Transverse colon (tissue), 4 donors: ENCODE measurements around the gene UBE4B. TPM values are rescaled to one million over a fixed set of nuclear protein-coding genes. Genes with fewer than 3 reads are reported as not detected.

Experiments used
- DNase-seq: peaks from one replicate; pipeline ENCODE4 v3.0.0-alpha.2; 2019
- H3K27ac ChIP-seq, 4 donors: fragments of 200-600 bp; sonication (generic); 2 replicates each; pipeline ENCODE4 v1.5.1; 2016 to 2018; ENCODE audit warnings: inconsistent platforms in 4 of 4
- H3K27me3 ChIP-seq: fragments of 200-600 bp; sonication (generic); 2 replicates; pipeline ENCODE4 v1.5.1; 2017; ENCODE audit warnings: inconsistent platforms
- H3K36me3 ChIP-seq, 4 donors: fragments of 200-600 bp; sonication (generic); 2 replicates each; pipeline ENCODE4 v1.5.1; 2017 to 2019; ENCODE audit warnings: inconsistent platforms in 4 of 4
- H3K4me1 ChIP-seq, 4 donors: fragments of 200-600 bp; sonication (generic); 2 replicates each; pipeline ENCODE4 v1.5.1; 2017 to 2020; ENCODE audit warnings: inconsistent platforms in 4 of 4
- H3K4me3 ChIP-seq, 4 donors: fragments of 200-600 bp; sonication (generic); 1 replicate in 1 of 4; 2 replicates in 3 of 4; pipeline versions ENCODE4 v1.5.1 to v1.6.1; 2017 to 2019; ENCODE audit warnings: inconsistent platforms in 4 of 4
- H3K9me3 ChIP-seq, 2 donors: fragments of 200-600 bp; sonication (generic); 2 replicates each; pipeline ENCODE4 v1.5.1; 2017 to 2019; ENCODE audit warnings: inconsistent platforms in 2 of 2
- EP300 ChIP-seq: sonication (generic); formaldehyde crosslinking; IDR thresholded peaks from one replicate; pipeline ENCODE4 v1.6.1; 2017; ENCODE audit warnings: antibody characterized with exemption, low read depth
- POLR2A ChIP-seq: fragments of 450-650 bp; IDR thresholded peaks from one replicate; pipeline ENCODE4 v1.6.1; 2016; ENCODE audit warnings: antibody characterized with exemption, mild to moderate bottlenecking, moderate library complexity
- POLR2AphosphoS5 ChIP-seq, 3 donors: sonication (generic); formaldehyde crosslinking; IDR thresholded peaks; one replicate each; pipeline ENCODE4 v1.6.1; 2016; ENCODE audit warnings: antibody characterized with exemption in 3 of 3
- WGBS, 2 donors: methylation state at CpG; one replicate each; pipeline ENCODE4 v1.1.5; 2018; ENCODE audit warnings: low coverage in 1 of 2; 5-methylcytosine and 5-hydroxymethylcytosine counted together
- in situ Hi-C, 4 donors: fragments of 200-750 bp; cut with MboI; loops; one replicate each; pipeline versions ENCODE4 v1.15.0 to v1.15.1; 2017; ENCODE audit warnings: low sequenced_read_pairs in 3 of 4, low pct_ligation_motif_present in 1 of 4, low pct_unique_long_range_greater_than_20kb in 1 of 4
- intact Hi-C: fragments of 100-400 bp; cut with DNase I; formaldehyde crosslinking; loops from one replicate; pipeline ENCODE4 v1.15.1; 2023; ENCODE audit warnings: low total_unique reads
- total RNA-seq, 4 donors: library from RNA; depleted of rRNA; stranded (reverse); fragments of >200 nt; gene quantifications; one replicate each; pipeline ENCODE4 v1.1.0, GENCODE V29; 2016
- TF ChIP-seq, protein P1 (sequence below), 5 experiments: fragments of 200-600 bp in 3 of 5; fragments of 450-650 bp in 2 of 5; sonication (generic) in 3 of 5; IDR thresholded peaks; 1 replicate in 2 of 5; 2 replicates in 3 of 5; pipeline ENCODE4 v1.5.1; 2016 to 2017; ENCODE audit warnings: antibody characterized with exemption in 5 of 5, inconsistent platforms in 3 of 5, mild to moderate bottlenecking in 2 of 5, moderate library complexity in 1 of 5

UBE4B gene
- total RNA-seq, 4 donors from 2014 or later: 35.1 to 145 (median 78.7) TPM

DNA sequence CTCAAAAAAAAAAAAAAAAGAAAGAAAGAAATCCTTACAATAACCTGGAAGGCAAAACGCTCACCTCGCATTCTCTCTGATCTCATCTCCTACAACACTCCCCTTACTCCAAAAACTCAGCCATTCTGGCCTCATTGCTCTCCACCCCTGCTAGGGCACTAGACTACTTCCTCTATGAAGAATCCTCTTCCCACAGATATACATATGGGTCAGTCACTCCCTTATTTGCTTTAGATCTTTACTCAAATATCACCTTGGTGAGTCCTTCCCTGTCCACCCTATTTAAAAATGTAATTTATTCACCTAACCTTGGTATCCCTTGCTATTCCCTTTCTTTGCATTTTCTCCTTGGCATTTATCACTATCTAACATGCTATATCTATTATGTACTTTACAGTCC lies 153.0 kb downstream of the UBE4B start:
- Histone ChIP-seq H3K9me3 (no peaks in the 10 kb centered on the region), H3K4me1 (peaks cover 0 to 3% (median 0%) of the 10 kb centered on the region in 4 donors), H3K4me3 (no peak overlapping the region), H3K36me3 (peaks cover 0 to 3% (median under 1%) of the 10 kb centered on the region in 4 donors), H3K27ac (no peak overlapping the region), H3K27me3 (no peaks in the 10 kb centered on the region)
- WGBS, 2 donors: 77 to 94% methylated on average over 2 of the region's 2 CpGs
- in situ Hi-C loops: no loop called here
- no peak for DNase-seq
- TF ChIP-seq, protein P1, sequence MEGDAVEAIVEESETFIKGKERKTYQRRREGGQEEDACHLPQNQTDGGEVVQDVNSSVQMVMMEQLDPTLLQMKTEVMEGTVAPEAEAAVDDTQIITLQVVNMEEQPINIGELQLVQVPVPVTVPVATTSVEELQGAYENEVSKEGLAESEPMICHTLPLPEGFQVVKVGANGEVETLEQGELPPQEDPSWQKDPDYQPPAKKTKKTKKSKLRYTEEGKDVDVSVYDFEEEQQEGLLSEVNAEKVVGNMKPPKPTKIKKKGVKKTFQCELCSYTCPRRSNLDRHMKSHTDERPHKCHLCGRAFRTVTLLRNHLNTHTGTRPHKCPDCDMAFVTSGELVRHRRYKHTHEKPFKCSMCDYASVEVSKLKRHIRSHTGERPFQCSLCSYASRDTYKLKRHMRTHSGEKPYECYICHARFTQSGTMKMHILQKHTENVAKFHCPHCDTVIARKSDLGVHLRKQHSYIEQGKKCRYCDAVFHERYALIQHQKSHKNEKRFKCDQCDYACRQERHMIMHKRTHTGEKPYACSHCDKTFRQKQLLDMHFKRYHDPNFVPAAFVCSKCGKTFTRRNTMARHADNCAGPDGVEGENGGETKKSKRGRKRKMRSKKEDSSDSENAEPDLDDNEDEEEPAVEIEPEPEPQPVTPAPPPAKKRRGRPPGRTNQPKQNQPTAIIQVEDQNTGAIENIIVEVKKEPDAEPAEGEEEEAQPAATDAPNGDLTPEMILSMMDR (IDR thresholded peaks at IDR 0.05): no peak
- TF ChIP-seq EP300: no peak
- TF ChIP-seq POLR2A: no peak
- no peak for TF ChIP-seq POLR2AphosphoS5 (IDR thresholded peaks at IDR 0.05)
- intact Hi-C loops: no loop called here

DNA sequence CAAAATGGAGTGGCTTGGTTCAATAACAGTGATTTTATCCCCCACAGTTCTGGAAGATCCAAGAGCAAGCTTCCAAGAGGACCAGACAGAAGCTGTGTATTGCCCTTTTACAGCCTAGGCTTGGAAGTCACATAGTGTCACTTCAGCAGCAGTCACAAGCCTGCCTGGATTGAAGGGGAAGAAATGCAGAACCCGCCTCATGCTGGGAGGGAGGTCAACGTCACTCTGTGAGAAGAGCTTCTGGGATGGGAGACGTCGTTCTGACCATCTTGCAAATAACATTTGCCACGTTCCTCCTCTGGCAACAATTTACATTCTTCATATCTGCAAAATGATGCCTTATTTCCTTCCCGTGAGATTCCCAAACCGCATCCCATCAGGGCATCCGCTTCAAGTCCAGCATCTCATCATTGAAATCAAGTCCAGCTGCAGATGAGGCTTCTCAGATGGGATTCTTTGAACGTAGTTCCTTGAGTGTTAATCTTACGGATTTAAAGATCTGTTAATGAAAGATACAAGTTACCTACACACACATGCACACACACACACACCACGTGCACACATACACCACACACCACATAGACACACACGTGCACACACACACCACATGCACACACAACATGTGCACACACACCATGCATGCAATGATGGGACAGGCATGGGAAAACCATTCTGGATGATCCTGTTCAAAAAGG lies 153.7 kb downstream of the UBE4B start:
- TF ChIP-seq POLR2AphosphoS5 (IDR thresholded peaks at IDR 0.05) (no peak), POLR2A (no peak), EP300 (no peak)
- DNase-seq: no peak
- intact Hi-C loops (no loop called here), in situ Hi-C loops (no loop called here)
- Histone ChIP-seq H3K4me3 (no peak overlapping the region), H3K27ac (no peak overlapping the region), H3K36me3 (no peaks in the 10 kb centered on the region), H3K9me3 (no peaks in the 10 kb centered on the region), H3K27me3 (no peaks in the 10 kb centered on the region), H3K4me1 (peaks cover 0 to 3% (median 0%) of the 10 kb centered on the region in 4 donors)
- WGBS, 2 donors: 85 to 100% methylated on average over 4 to 12 of the region's 12 CpGs

DNA sequence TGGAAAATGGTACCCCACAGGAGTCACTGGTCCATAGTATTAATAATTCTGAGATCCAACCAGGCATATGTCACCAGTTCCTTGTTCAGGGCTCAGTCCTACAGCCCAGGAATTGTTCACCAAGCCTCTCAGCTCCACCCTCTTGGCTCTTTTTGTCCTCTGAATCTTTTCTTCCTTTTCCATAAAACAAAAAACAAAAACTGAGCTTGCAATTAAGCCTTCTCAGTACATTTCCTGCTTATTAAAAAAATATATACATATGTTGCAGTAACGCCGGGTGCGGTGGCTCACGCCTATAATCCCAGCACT lies 154.2 kb downstream of the UBE4B start:
- H3K4me1 ChIP-seq: peaks cover 0 to 3% (median 0%) of the 10 kb centered on the region in 4 donors
- no peaks in the 10 kb centered on the region for H3K9me3 ChIP-seq
- intact Hi-C loops (no loop called here), in situ Hi-C loops (no loop called here)
- DNase-seq: no peak
- no peaks in the 10 kb centered on the region for H3K27me3 ChIP-seq
- 92 to 100% methylated on average over 4 of the region's 4 CpGs for WGBS, 2 donors
- H3K36me3 ChIP-seq: no peaks in the 10 kb centered on the region
- H3K27ac ChIP-seq: no peak overlapping the region
- no peak overlapping the region for H3K4me3 ChIP-seq
- TF ChIP-seq POLR2A (no peak), EP300 (no peak), POLR2AphosphoS5 (IDR thresholded peaks at IDR 0.05) (no peak)
- TF ChIP-seq, protein P1 (IDR thresholded peaks at IDR 0.05): no peak

DNA sequence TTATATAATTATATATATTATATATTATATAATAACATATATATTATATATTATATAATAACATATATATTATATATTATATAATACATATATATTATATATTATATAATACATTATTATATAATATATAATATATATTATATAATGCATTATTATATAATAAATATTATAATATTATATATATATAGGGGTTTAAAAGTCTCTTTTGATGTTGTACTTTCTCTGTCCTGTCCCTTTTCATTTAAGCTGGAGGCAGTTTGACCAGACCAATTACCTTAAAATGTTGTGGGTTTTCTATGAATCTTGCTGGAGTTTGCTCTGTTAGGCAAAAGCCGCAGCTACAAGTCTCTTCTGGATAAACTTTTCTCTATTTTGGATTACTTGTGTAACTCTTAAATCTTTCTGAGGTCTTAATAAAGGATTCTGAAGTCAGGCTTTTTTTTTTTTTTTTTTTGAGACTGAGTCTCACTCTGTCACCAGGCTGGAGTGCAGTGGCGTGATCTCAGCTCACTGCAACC lies 155.4 kb downstream of the UBE4B start:
- TF ChIP-seq, protein P1 (IDR thresholded peaks at IDR 0.05): no peak
- TF ChIP-seq EP300: no peak
- 100% methylated on average over 2 of the region's 2 CpGs for WGBS, 2 donors
- Histone ChIP-seq H3K27me3 (no peaks in the 10 kb centered on the region), H3K4me1 (peaks cover 0 to 3% (median 0%) of the 10 kb centered on the region in 4 donors), H3K27ac (no peak overlapping the region), H3K36me3 (no peaks in the 10 kb centered on the region), H3K4me3 (no peak overlapping the region), H3K9me3 (no peaks in the 10 kb centered on the region)
- in situ Hi-C loops: no loop called here
- intact Hi-C loops: no loop called here
- no peak for DNase-seq

DNA sequence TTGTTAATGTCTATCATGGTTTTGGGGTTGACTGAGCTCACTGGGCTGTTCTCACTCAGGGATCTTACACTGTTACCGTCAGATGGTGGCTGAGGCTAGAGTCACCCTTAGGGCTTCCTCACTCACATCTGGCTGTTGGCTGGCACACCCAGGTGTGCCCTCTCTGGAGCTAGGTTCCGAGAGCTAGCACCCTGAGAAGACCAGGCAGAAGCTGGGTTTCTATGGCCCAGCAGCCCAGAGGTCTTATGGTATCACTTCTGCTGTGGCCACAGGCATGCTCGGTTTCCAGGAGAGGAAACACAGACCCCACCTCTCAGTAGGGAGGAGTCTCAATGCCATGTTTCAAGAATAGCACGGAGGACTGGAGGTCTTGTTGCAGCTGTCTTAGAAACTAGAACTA lies 156.9 kb downstream of the UBE4B start:
- Histone ChIP-seq H3K4me3 (no peak overlapping the region), H3K27me3 (no peaks in the 10 kb centered on the region), H3K9me3 (no peaks in the 10 kb centered on the region), H3K27ac (no peak overlapping the region), H3K4me1 (peaks cover 0 to 3% (median 0%) of the 10 kb centered on the region in 4 donors), H3K36me3 (no peaks in the 10 kb centered on the region)
- WGBS, 2 donors: 55 to 80% methylated on average over 1 to 4 of the region's 4 CpGs
- TF ChIP-seq POLR2AphosphoS5 (IDR thresholded peaks at IDR 0.05): peak in 1 of 3 donors; percentile 15
- TF ChIP-seq POLR2A: no peak
- TF ChIP-seq, protein P1 (IDR thresholded peaks at IDR 0.05): no peak
- no peak for TF ChIP-seq EP300
- DNase-seq: peak; percentile 59
- intact Hi-C loops (loop anchor here (5.0 kb wide), 1 partner anchor 1287 kb away; no protein-coding TSS in a partner anchor), in situ Hi-C loops (no loop called here)
